Measurements from ENCODE around the gene TRPC4.
A peak's percentile ranks its signal among the peaks of the same experiment; 100 is the strongest.

Gene TRPC4

GRCh38 chr13:37615276-37615675, 254.3 kb downstream of the TRPC4 start:
- Histone ChIP-seq H3K4me3 (ENCODE audit: low read length) (no peak overlapping the region), H4K20me1 (ENCODE audit: insufficient read depth, low read length) (no peaks in the 10 kb centered on the region), H3K79me2 (ENCODE audit: low read length) (no peaks in the 10 kb centered on the region), H3K27ac (ENCODE audit: low read length) (no peak overlapping the region), H2AFZ (ENCODE audit: low read depth, low read length) (no peak overlapping the region), H3K9me3 (ENCODE audit: insufficient read depth, low read length) (no peaks in the 10 kb centered on the region), H3K4me1 (ENCODE audit: low read length) (no peaks in the 10 kb centered on the region), H3K9ac (ENCODE audit: low read length) (no peak overlapping the region), H3K4me2 (ENCODE audit: low read length) (no peak overlapping the region), H3K36me3 (replicated peaks; ENCODE audit: low read depth, low read length) (no peaks in the 10 kb centered on the region), H3K27me3 (ENCODE audit: low read depth, low read length) (peaks cover 5% of the 10 kb centered on the region)
- no peak for TF ChIP-seq EZH2phosphoT487 (IDR thresholded peaks at IDR 0.05; ENCODE audit: low read depth)
- no peak for TF ChIP-seq CTCF (IDR thresholded peaks at IDR 0.05; ENCODE audit: low read depth, low read length)

- TF ChIP-seq CTCF (IDR thresholded peaks at IDR 0.05; ENCODE audit: low read depth, low read length) (no peak), EZH2phosphoT487 (IDR thresholded peaks at IDR 0.05; ENCODE audit: low read depth) (no peak)
- Histone ChIP-seq H3K79me2 (ENCODE audit: low read length) (no peaks in the 10 kb centered on the region), H3K27me3 (ENCODE audit: low read depth, low read length) (peaks cover 5% of the 10 kb centered on the region), H3K9me3 (ENCODE audit: insufficient read depth, low read length) (no peaks in the 10 kb centered on the region), H4K20me1 (ENCODE audit: insufficient read depth, low read length) (no peaks in the 10 kb centered on the region), H3K4me1 (ENCODE audit: low read length) (peaks cover 6% of the 10 kb centered on the region), H3K4me3 (ENCODE audit: low read length) (no peak overlapping the region), H3K27ac (ENCODE audit: low read length) (no peak overlapping the region), H3K9ac (ENCODE audit: low read length) (no peak overlapping the region), H3K4me2 (ENCODE audit: low read length) (no peak overlapping the region), H3K36me3 (replicated peaks; ENCODE audit: low read depth, low read length) (no peaks in the 10 kb centered on the region), H2AFZ (ENCODE audit: low read depth, low read length) (no peak overlapping the region)
These were observed 255.9 kb downstream of the TRPC4 start for GRCh38 chr13:37613638-37614037.

- no peaks in the 10 kb centered on the region for H3K79me2 ChIP-seq (ENCODE audit: low read length)
- H3K9me3 ChIP-seq (ENCODE audit: insufficient read depth, low read length) = no peaks in the 10 kb centered on the region
- TF ChIP-seq CTCF (IDR thresholded peaks at IDR 0.05; ENCODE audit: low read depth, low read length) (no peak), EZH2phosphoT487 (IDR thresholded peaks at IDR 0.05; ENCODE audit: low read depth) (no peak)
- H3K4me3 ChIP-seq (ENCODE audit: low read length) = no peak overlapping the region
- H2AFZ ChIP-seq (ENCODE audit: low read depth, low read length) = no peak overlapping the region
- peaks cover 6% of the 10 kb centered on the region for H3K4me1 ChIP-seq (ENCODE audit: low read length)
- no peaks in the 10 kb centered on the region for H4K20me1 ChIP-seq (ENCODE audit: insufficient read depth, low read length)
- H3K9ac ChIP-seq (ENCODE audit: low read length) = no peak overlapping the region
- H3K27me3 ChIP-seq (ENCODE audit: low read depth, low read length) = peaks cover 5% of the 10 kb centered on the region
- H3K36me3 ChIP-seq (replicated peaks; ENCODE audit: low read depth, low read length) = no peaks in the 10 kb centered on the region
- H3K4me2 ChIP-seq (ENCODE audit: low read length) = no peak overlapping the region
- H3K27ac ChIP-seq (ENCODE audit: low read length) = no peak overlapping the region
These were observed 256.3 kb downstream of the TRPC4 start for GRCh38 chr13:37613236-37613635.

- H3K4me1 ChIP-seq (ENCODE audit: low read length) = peaks cover 6% of the 10 kb centered on the region
- TF ChIP-seq CTCF (IDR thresholded peaks at IDR 0.05; ENCODE audit: low read depth, low read length) = peak; percentile 47
- no peak for TF ChIP-seq EZH2phosphoT487 (IDR thresholded peaks at IDR 0.05; ENCODE audit: low read depth)
- no peaks in the 10 kb centered on the region for H3K9me3 ChIP-seq (ENCODE audit: insufficient read depth, low read length)
- no peaks in the 10 kb centered on the region for H4K20me1 ChIP-seq (ENCODE audit: insufficient read depth, low read length)
- no peaks in the 10 kb centered on the region for H3K79me2 ChIP-seq (ENCODE audit: low read length)
- H3K4me3 ChIP-seq (ENCODE audit: low read length) = no peak overlapping the region
- H2AFZ ChIP-seq (ENCODE audit: low read depth, low read length) = no peak overlapping the region
- H3K9ac ChIP-seq (ENCODE audit: low read length) = no peak overlapping the region
- no peak overlapping the region for H3K27ac ChIP-seq (ENCODE audit: low read length)
- H3K4me2 ChIP-seq (ENCODE audit: low read length) = no peak overlapping the region
- H3K36me3 ChIP-seq (replicated peaks; ENCODE audit: low read depth, low read length) = no peaks in the 10 kb centered on the region
- H3K27me3 ChIP-seq (ENCODE audit: low read depth, low read length) = peaks cover 6% of the 10 kb centered on the region; the same call in 1 of the 2 replicates
These were observed 260.7 kb downstream of the TRPC4 start for GRCh38 chr13:37608750-37609339.

Data from OCI-LY3 (cell line).